GM12878 (cell line): Measurements from ENCODE around the gene SLC66A1. TPM values are rescaled to one million over a fixed set of nuclear protein-coding genes. Genes with fewer than 3 reads are reported as not detected.

ENCODE experiments used
- ATAC-seq: fragments of 200-7000 bp; cut with Tn5 transposase; 3 replicates; pipeline ENCODE4 v1.9.1; 2020; ENCODE audit warnings: mild to moderate bottlenecking, moderate library complexity
- BruUV-seq: library from RNA; stranded (reverse); fragments of 400-500 nt; replicated peaks from 2 replicates; lab custom pipeline; 2021; lab: Mats Ljungman, UMichigan
- CTCF ChIA-PET: fragments of 300-600 bp; sonication (Branson Sonifier 250); formaldehyde crosslinking; extraction: SDS; loops from one replicate; lab custom pipeline; 2021; ENCODE audit warnings: inconsistent platforms; lab: Yijun Ruan, JAX
- POLR2A ChIA-PET: fragments of 350-600 bp; formaldehyde crosslinking; extraction: SDS; loops from one replicate; lab custom pipeline; 2021; ENCODE audit warnings: inconsistent platforms; lab: Charles Lee
- RAD21 ChIA-PET: fragments of 300-600 bp; sonication (Branson Sonifier 250); formaldehyde crosslinking; loops from one replicate; lab custom pipeline; 2023; ENCODE audit warnings: antibody characterized with exemption; ENCODE audit not compliant: unreplicated experiment; lab: Charles Lee
- SMC1A ChIA-PET: fragments of 300-600 bp; sonication (Branson Sonifier 250); formaldehyde crosslinking; loops from one replicate; lab custom pipeline; 2023; ENCODE audit not compliant: unreplicated experiment, uncharacterized antibody; lab: Charles Lee
- DNase-seq: peaks from one replicate; pipeline ENCODE4 v3.0.0-alpha.2; 2011; ENCODE audit warnings: low read depth, low spot score
- FAIRE-seq: peaks from 3 replicates; lab custom pipeline; 2011; peaks lifted over from hg19 to GRCh38; lab: Jason Lieb, UNC
- H2AFZ ChIP-seq: 2 replicates; pipeline ENCODE4 v1.6.0; 2011; ENCODE audit warnings: low read depth, low read length, control low read depth; ENCODE audit not compliant: control insufficient read depth
- H3K27ac ChIP-seq: 2 replicates; pipeline ENCODE4 v1.5.1; 2011; ENCODE audit warnings: control low read depth; ENCODE audit not compliant: control insufficient read depth, insufficient read depth
- H3K27me3 ChIP-seq, 2 experiments: replicated peaks in 1 of 2; 2 replicates each; pipeline versions ENCODE4 v1.6.0 to v1.6.1; 2011; ENCODE audit warnings: low read length in 1 of 2; ENCODE audit not compliant: control insufficient read depth in 2 of 2, insufficient read depth in 2 of 2
- H3K36me3 ChIP-seq, 2 experiments: 2 replicates each; pipeline ENCODE4 v1.5.1; 2011; ENCODE audit warnings: low read length in 1 of 2; ENCODE audit not compliant: control insufficient read depth in 2 of 2, insufficient read depth in 2 of 2
- H3K4me1 ChIP-seq: 2 replicates; pipeline ENCODE4 v1.6.1; 2011; ENCODE audit warnings: mild to moderate bottlenecking, low read length, moderate library complexity, mixed read lengths; ENCODE audit not compliant: control insufficient read depth, insufficient read depth
- H3K4me2 ChIP-seq: 2 replicates; pipeline ENCODE4 v1.6.0; 2011; ENCODE audit warnings: control low read depth; ENCODE audit not compliant: control insufficient read depth, insufficient read depth
- H3K4me3 ChIP-seq: fragments of 200-600 bp; sonication (generic); 2 replicates; pipeline ENCODE4 v1.5.1; 2016
- H3K79me2 ChIP-seq: 2 replicates; pipeline ENCODE4 v1.6.0; 2011; ENCODE audit warnings: low read length; ENCODE audit not compliant: control insufficient read depth, insufficient read depth
- H3K9ac ChIP-seq: 2 replicates; pipeline ENCODE4 v1.8.0; 2011; ENCODE audit warnings: low read length, control low read depth, mixed read lengths; ENCODE audit not compliant: control insufficient read depth, insufficient read depth
- H3K9me3 ChIP-seq: replicated peaks from 3 replicates; pipeline ENCODE4 v1.5.1; 2011; ENCODE audit warnings: mild to moderate bottlenecking, low read length; ENCODE audit not compliant: control insufficient read depth, insufficient read depth
- H4K20me1 ChIP-seq: 2 replicates; pipeline ENCODE4 v1.6.0; 2011; ENCODE audit not compliant: control insufficient read depth, insufficient read depth
- ASH2L ChIP-seq: fragments of 300-600, 200-600 bp; sonication (generic); IDR thresholded peaks from 2 replicates; pipeline ENCODE4 v1.6.1; 2017; ENCODE audit warnings: low read depth, mild to moderate bottlenecking, borderline replicate concordance
- CTCF ChIP-seq, 3 experiments: IDR thresholded peaks in 2 of 3; conservative IDR thresholded peaks in 1 of 3; 2 replicates each; pipeline ENCODE4 v1.5.1; 2011; ENCODE audit warnings: low read depth in 3 of 3, low read length in 3 of 3, mild to moderate bottlenecking in 3 of 3, control low read depth in 2 of 3, moderate library complexity in 2 of 3, inconsistent platforms in 1 of 3, mixed read lengths in 1 of 3; ENCODE audit not compliant: control insufficient read depth in 2 of 3, insufficient read depth in 1 of 3; ENCODE audit errors: extremely low read depth in 1 of 3
- IKZF1 ChIP-seq: fragments of 450-650 bp; conservative IDR thresholded peaks from 2 replicates; pipeline ENCODE4 v1.6.1; 2017; ENCODE audit warnings: antibody characterized with exemption, mild to moderate bottlenecking
- IRF3 ChIP-seq: fragments of 450-650 bp; IDR thresholded peaks from 2 replicates; pipeline ENCODE4 v1.6.1; 2014; ENCODE audit warnings: mild to moderate bottlenecking
- MLLT1 ChIP-seq: fragments of 450-650 bp; IDR thresholded peaks from 2 replicates; pipeline ENCODE4 v1.6.1; 2016; ENCODE audit warnings: mild to moderate bottlenecking
- MYB ChIP-seq: fragments of 150-350 bp; IDR thresholded peaks from 2 replicates; pipeline ENCODE4 v1.6.1; 2014; ENCODE audit warnings: mild to moderate bottlenecking, low read depth, low read length, borderline replicate concordance
- NR2C1 ChIP-seq: fragments of 450-650 bp; IDR thresholded peaks from 2 replicates; pipeline ENCODE4 v1.6.1; 2017; ENCODE audit warnings: antibody characterized with exemption, mild to moderate bottlenecking, moderate library complexity
- POLR2A ChIP-seq: IDR thresholded peaks from 2 replicates; pipeline ENCODE4 v1.6.1; 2011; ENCODE audit warnings: low read depth, mild to moderate bottlenecking, low read length
- POLR2AphosphoS2 ChIP-seq: IDR thresholded peaks from 2 replicates; pipeline ENCODE4 v1.6.1; 2011; ENCODE audit warnings: low read depth, mild to moderate bottlenecking, low read length, improper control_type of control experiment, moderate library complexity
- RAD21 ChIP-seq: IDR thresholded peaks from 2 replicates; pipeline ENCODE4 v1.6.1; 2011; ENCODE audit warnings: mild to moderate bottlenecking, low read depth, low read length, moderate library complexity; ENCODE audit not compliant: insufficient read depth
- RFX5 ChIP-seq: IDR thresholded peaks from 2 replicates; pipeline ENCODE4 v1.6.1; 2011; ENCODE audit warnings: low read depth, low read length, improper control_type of control experiment
- RUNX3 ChIP-seq: IDR thresholded peaks from 2 replicates; pipeline ENCODE4 v1.6.1; 2012; ENCODE audit warnings: low read length, inconsistent platforms
- YY1 ChIP-seq: IDR thresholded peaks from 2 replicates; pipeline ENCODE4 v1.6.1; 2011; ENCODE audit warnings: low read depth, mild to moderate bottlenecking, low read length
- ZNF217 ChIP-seq: fragments of 450-650 bp; IDR thresholded peaks from 2 replicates; pipeline ENCODE4 v1.6.1; 2017; ENCODE audit warnings: antibody characterized with exemption, mild to moderate bottlenecking
- ZSCAN29 ChIP-seq: fragments of 450-650 bp; IDR thresholded peaks from 2 replicates; pipeline ENCODE4 v1.6.1; 2017; ENCODE audit warnings: mild to moderate bottlenecking, moderate library complexity
- WGBS: methylation state at CpG from one replicate; pipeline ENCODE4 v1.1.6; 2016; ENCODE audit warnings: low lambda C conversion rate; ENCODE audit not compliant: insufficient replicate concordance, insufficient coverage; ENCODE audit errors: missing lambda C conversion rate; 5-methylcytosine and 5-hydroxymethylcytosine counted together
- in situ Hi-C: fragments of 300-500 bp; cut with MboI; formaldehyde crosslinking; loops from 9 replicates; pipeline ENCODE4 v1.14.3; 2018; ENCODE audit warnings: mixed read lengths
- intact Hi-C: fragments of 100-400 bp; cut with micrococcal nuclease; formaldehyde crosslinking; loops from one replicate; pipeline ENCODE4 v1.14.2; 2022; ENCODE audit not compliant: unreplicated experiment
- polyA plus RNA-seq, 11 experiments: library from polyadenylated mRNA; depleted of rRNA in 4 of 11; unstranded in 6 of 11; stranded (reverse) in 5 of 11; fragments of >200 nt; fragmentation: Nextera tagmentation in 4 of 11; fragmentation: Illumina TruSeq in 1 of 11; extraction: Ambion mirVana in 4 of 11; extraction: Trizol in 1 of 11; gene quantifications; 1 replicate in 1 of 11; 2 replicates in 10 of 11; pipeline versions ENCODE4 v1.2.1 to v1.2.3, GENCODE V29; 2011 to 2016; ENCODE audit warnings: inconsistent platforms in 2 of 11, missing spikeins in 2 of 11, low read depth in 1 of 11
- total RNA-seq, 4 experiments: library from RNA; depleted of rRNA in 3 of 4; stranded (reverse); fragments of >200 nt in 3 of 4; fragmentation: Illumina TruSeq in 1 of 4; extraction: Trizol in 1 of 4; gene quantifications; 2 replicates each; pipeline versions ENCODE4 v1.2.1 to v1.2.3, GENCODE V29; 2013 to 2021

The SLC66A1 gene
- total and polyA plus RNA-seq, 10 of the 15 experiments (the other 5 are each of a cell fraction or from before 2014, with no cell fraction given): 0.58 to 22.0 (median 10.2) TPM

- H3K4me3 ChIP-seq: no peak overlapping the region
- RAD21 ChIA-PET: no interaction called here
- H3K36me3 ChIP-seq: peaks cover 20 to 26% of the 10 kb centered on the region in 2 experiments; a peak in 3 of 4 replicates
- in situ Hi-C loops: loop anchor here (5.0 kb wide), 1 partner anchor 241 kb away; no protein-coding TSS in a partner anchor
- H4K20me1 ChIP-seq: no peaks in the 10 kb centered on the region
- BruUV-seq: no TSS peak
- FAIRE-seq (peak; percentile 68), DNase-seq (no peak), ATAC-seq (peak; percentile 88)
- CTCF ChIA-PET: interaction anchor here (0.9 to 2.1 kb wide), 8 partner anchors 11 to 313 kb away, joined by 3 to 9 read pairs (median 3); no protein-coding TSS in a partner anchor
- no peak overlapping the region for H3K4me2 ChIP-seq
- 54% methylated on average over 25 of the region's 25 CpGs for WGBS
- POLR2A ChIA-PET: no interaction called here
- intact Hi-C loops: no loop called here
- no peak overlapping the region for H3K27ac ChIP-seq
- H3K9me3 ChIP-seq: no peaks in the 10 kb centered on the region
- H3K4me1 ChIP-seq: 0 out of 2 replicates have a peak, but pooled peaks cover 3% of the 10 kb centered on the region
- H3K9ac ChIP-seq: no peak overlapping the region
- SMC1A ChIA-PET: interaction anchor here (0.6 kb wide), 1 partner anchor 21 kb away, joined by 3 read pairs; no protein-coding TSS in a partner anchor
- no peak for TF ChIP-seq IRF3
- peak; percentile 81 to 96 (median 94) for TF ChIP-seq CTCF (IDR thresholded peaks at IDR 0.05 in 2 of 3, conservative IDR thresholded peaks at IDR 0.05 in 1 of 3; ENCODE audit: control insufficient read depth in 2 of 3, extremely low read depth in 1 of 3, insufficient read depth in 1 of 3, low read depth in 3 of 3, low read length in 3 of 3)
- no peak for TF ChIP-seq ZSCAN29
- TF ChIP-seq POLR2AphosphoS2: no peak
- TF ChIP-seq ZNF217: no peak
- 0 out of 2 replicates have a peak, but pooled peaks have one; percentile 18 for TF ChIP-seq POLR2A
- TF ChIP-seq ASH2L: no peak
- no peak for TF ChIP-seq MYB
- peak; percentile 73 for TF ChIP-seq YY1
- TF ChIP-seq MLLT1: no peak
- TF ChIP-seq RUNX3: 0 out of 2 replicates have a peak, but pooled peaks have one; percentile 16
- TF ChIP-seq RFX5: no peak
- TF ChIP-seq IKZF1: 0 out of 2 replicates have a peak, but pooled peaks have one; percentile 14
- no peak for TF ChIP-seq NR2C1
- peak; percentile 40 for TF ChIP-seq RAD21
- H2AFZ ChIP-seq: no peak overlapping the region
- H3K27me3 ChIP-seq: no peaks in the 10 kb centered on the region
- no peaks in the 10 kb centered on the region for H3K79me2 ChIP-seq
These were observed 29.3 kb downstream of the SLC66A1 start for GRCh38 chr1:19341201-19342061.
